ENCODE measurements around the gene SLAMF7. TPM values are rescaled to one million over a fixed set of nuclear protein-coding genes. Genes with fewer than 3 reads are reported as not detected.

SLAMF7 gene
- total and polyA plus RNA-seq, 10 of the 15 experiments (the other 5 are each of a cell fraction or from before 2014, with no cell fraction given), result 66.6 to 284 (median 108) TPM

GRCh38 chr1:160797861-160798273 is 58.8 kb downstream of the SLAMF7 start:
- Histone ChIP-seq H3K4me3 (peak overlapping the region; percentile 63; the same call in 1 of the 2 replicates), H3K4me1 (ENCODE audit: control insufficient read depth, insufficient read depth, low read length) (peaks cover 42% of the 10 kb centered on the region), H3K9ac (ENCODE audit: control insufficient read depth, insufficient read depth, low read length) (no peak overlapping the region), H2AFZ (ENCODE audit: control insufficient read depth, low read depth, low read length) (no peak overlapping the region), H3K27me3 (replicated peaks in 1 of 2; ENCODE audit: control insufficient read depth in 2 of 2, insufficient read depth in 2 of 2, low read length in 1 of 2) (no peaks in the 10 kb centered on the region), H3K4me2 (ENCODE audit: control insufficient read depth, insufficient read depth) (peak overlapping the region; percentile 94), H3K36me3 (ENCODE audit: control insufficient read depth in 2 of 2, insufficient read depth in 2 of 2, low read length in 1 of 2) (peaks cover 0 to 5% of the 10 kb centered on the region in 2 experiments; a peak in 1 of 4 replicates), H3K79me2 (ENCODE audit: control insufficient read depth, insufficient read depth, low read length) (peaks cover 3% of the 10 kb centered on the region), H3K27ac (ENCODE audit: control insufficient read depth, insufficient read depth) (no peak overlapping the region), H3K9me3 (replicated peaks; ENCODE audit: control insufficient read depth, insufficient read depth, low read length) (no peaks in the 10 kb centered on the region; the same call in 2 of the 3 replicates), H4K20me1 (ENCODE audit: control insufficient read depth, insufficient read depth) (no peaks in the 10 kb centered on the region)
- DNase-seq (ENCODE audit: low read depth, low spot score), result no peak
- no peak for FAIRE-seq
- WGBS (ENCODE audit: insufficient coverage, insufficient replicate concordance, low lambda C conversion rate, missing lambda C conversion rate), result 11% methylated on average over 4 of the region's 4 CpGs
- no TSS peak for BruUV-seq (replicated peaks)
- in situ Hi-C loops (cut with MboI), result no loop called here
- RAD21 ChIA-PET (ENCODE audit: unreplicated experiment), result interaction anchor here (1.0 to 6.8 kb wide), 20 partner anchors 8 to 176 kb away, joined by 3 to 53 read pairs (median 6); partner anchors contain the start of genes CD244, CD48 and ITLN2
- SMC1A ChIA-PET (ENCODE audit: uncharacterized antibody, unreplicated experiment), result interaction anchor here (0.7 to 7.1 kb wide), 25 partner anchors 8 to 271 kb away, joined by 3 to 86 read pairs (median 8); partner anchors contain the start of genes CD244, CD48 and SLAMF7
- ATAC-seq, result peak; percentile 54
- CTCF ChIA-PET, result interaction anchor here (0.8 to 9.3 kb wide), 17 partner anchors 8 to 546 kb away, joined by 3 to 192 read pairs (median 6); partner anchors contain the start of genes CD244 and CD48
- POLR2A ChIA-PET, result interaction anchor here (0.6 to 3.6 kb wide), 11 partner anchors 8 to 271 kb away, joined by 3 to 28 read pairs (median 7); partner anchors contain the start of genes ARHGAP30 and CD48
- TF ChIP-seq, protein P1, sequence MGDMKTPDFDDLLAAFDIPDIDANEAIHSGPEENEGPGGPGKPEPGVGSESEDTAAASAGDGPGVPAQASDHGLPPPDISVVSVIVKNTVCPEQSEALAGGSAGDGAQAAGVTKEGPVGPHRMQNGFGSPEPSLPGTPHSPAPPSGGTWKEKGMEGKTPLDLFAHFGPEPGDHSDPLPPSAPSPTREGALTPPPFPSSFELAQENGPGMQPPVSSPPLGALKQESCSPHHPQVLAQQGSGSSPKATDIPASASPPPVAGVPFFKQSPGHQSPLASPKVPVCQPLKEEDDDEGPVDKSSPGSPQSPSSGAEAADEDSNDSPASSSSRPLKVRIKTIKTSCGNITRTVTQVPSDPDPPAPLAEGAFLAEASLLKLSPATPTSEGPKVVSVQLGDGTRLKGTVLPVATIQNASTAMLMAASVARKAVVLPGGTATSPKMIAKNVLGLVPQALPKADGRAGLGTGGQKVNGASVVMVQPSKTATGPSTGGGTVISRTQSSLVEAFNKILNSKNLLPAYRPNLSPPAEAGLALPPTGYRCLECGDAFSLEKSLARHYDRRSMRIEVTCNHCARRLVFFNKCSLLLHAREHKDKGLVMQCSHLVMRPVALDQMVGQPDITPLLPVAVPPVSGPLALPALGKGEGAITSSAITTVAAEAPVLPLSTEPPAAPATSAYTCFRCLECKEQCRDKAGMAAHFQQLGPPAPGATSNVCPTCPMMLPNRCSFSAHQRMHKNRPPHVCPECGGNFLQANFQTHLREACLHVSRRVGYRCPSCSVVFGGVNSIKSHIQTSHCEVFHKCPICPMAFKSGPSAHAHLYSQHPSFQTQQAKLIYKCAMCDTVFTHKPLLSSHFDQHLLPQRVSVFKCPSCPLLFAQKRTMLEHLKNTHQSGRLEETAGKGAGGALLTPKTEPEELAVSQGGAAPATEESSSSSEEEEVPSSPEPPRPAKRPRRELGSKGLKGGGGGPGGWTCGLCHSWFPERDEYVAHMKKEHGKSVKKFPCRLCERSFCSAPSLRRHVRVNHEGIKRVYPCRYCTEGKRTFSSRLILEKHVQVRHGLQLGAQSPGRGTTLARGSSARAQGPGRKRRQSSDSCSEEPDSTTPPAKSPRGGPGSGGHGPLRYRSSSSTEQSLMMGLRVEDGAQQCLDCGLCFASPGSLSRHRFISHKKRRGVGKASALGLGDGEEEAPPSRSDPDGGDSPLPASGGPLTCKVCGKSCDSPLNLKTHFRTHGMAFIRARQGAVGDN (IDR thresholded peaks at IDR 0.05), result no peak
- TF ChIP-seq FOXM1 (IDR thresholded peaks at IDR 0.05; ENCODE audit: low read depth, low read length), result 0 out of 2 replicates have a peak, but pooled peaks have one; percentile 18
- intact Hi-C loops (cut with micrococcal nuclease; ENCODE audit: unreplicated experiment), result no loop called here

Measured in GM12878 (cell line).